Mesenchymal stem cell (in vitro differentiated cells and primary cell): ENCODE data around the gene IGSF9B.
A peak's percentile ranks its signal among the peaks of the same experiment; 100 is the strongest.

Experiments used
- DNase-seq: peaks from one replicate; pipeline ENCODE4 v3.0.0-alpha.2; 2013
- H2AFZ ChIP-seq: one replicate; pipeline ENCODE4 v1.6.1; 2013; ENCODE audit warnings: low read depth, mild to moderate bottlenecking, control low read depth, inconsistent platforms, low read length, moderate library complexity
- H2AK5ac ChIP-seq: 2 replicates; pipeline ENCODE4 v1.6.1; 2013; ENCODE audit warnings: low read length, moderate library complexity, mild to moderate bottlenecking, inconsistent platforms; ENCODE audit not compliant: severe bottlenecking
- H2BK120ac ChIP-seq: one replicate; pipeline ENCODE4 v1.6.1; 2013; ENCODE audit warnings: low read depth, mild to moderate bottlenecking, inconsistent platforms, low read length, moderate library complexity
- H2BK12ac ChIP-seq, 2 experiments: one replicate each; pipeline ENCODE4 v1.6.1; 2013; ENCODE audit warnings: inconsistent platforms in 2 of 2, low read length in 2 of 2, mild to moderate bottlenecking in 2 of 2, moderate library complexity in 2 of 2, control low read depth in 1 of 2
- H2BK15ac ChIP-seq: one replicate; pipeline ENCODE4 v1.6.1; 2013; ENCODE audit warnings: mild to moderate bottlenecking, low read depth, inconsistent platforms; ENCODE audit not compliant: poor library complexity, severe bottlenecking
- H2BK5ac ChIP-seq: 2 replicates; pipeline ENCODE4 v1.6.1; 2013; ENCODE audit warnings: low read depth, mild to moderate bottlenecking, low read length, control low read depth, inconsistent platforms; ENCODE audit not compliant: poor library complexity, severe bottlenecking
- H3K14ac ChIP-seq, 2 experiments: one replicate each; pipeline ENCODE4 v1.6.1; 2013; ENCODE audit warnings: inconsistent platforms in 2 of 2, low read length in 2 of 2, control low read depth in 1 of 2, mild to moderate bottlenecking in 1 of 2, moderate library complexity in 1 of 2
- H3K18ac ChIP-seq, 2 experiments: one replicate each; pipeline ENCODE4 v1.6.1; 2013; ENCODE audit warnings: inconsistent platforms in 2 of 2, low read length in 2 of 2, control low read depth in 1 of 2, low read depth in 1 of 2, mild to moderate bottlenecking in 1 of 2
- H3K23ac ChIP-seq, 2 experiments: one replicate each; pipeline ENCODE4 v1.6.1; 2013; ENCODE audit warnings: inconsistent platforms in 2 of 2, low read length in 2 of 2, mild to moderate bottlenecking in 2 of 2, moderate library complexity in 2 of 2, control low read depth in 1 of 2
- H3K27ac ChIP-seq: 2 replicates; pipeline ENCODE4 v1.5.1; 2013; ENCODE audit warnings: mild to moderate bottlenecking, moderate library complexity, low read length, control low read depth, inconsistent platforms; ENCODE audit not compliant: poor library complexity, severe bottlenecking
- H3K27me3 ChIP-seq, 2 experiments: 2 replicates each; pipeline versions ENCODE4 v1.6.1 to v1.7.0; 2013; ENCODE audit warnings: low read length in 2 of 2, mild to moderate bottlenecking in 2 of 2, moderate library complexity in 2 of 2, control low read depth in 1 of 2, inconsistent platforms in 1 of 2; ENCODE audit not compliant: control insufficient read depth in 1 of 2, insufficient read depth in 1 of 2
- H3K36me3 ChIP-seq, 2 experiments: 2 replicates each; pipeline versions ENCODE4 v1.6.1 to v1.7.0; 2013; ENCODE audit warnings: low read length in 2 of 2, control low read depth in 1 of 2, inconsistent platforms in 1 of 2, low read depth in 1 of 2, mild to moderate bottlenecking in 1 of 2; ENCODE audit not compliant: insufficient read depth in 2 of 2, control insufficient read depth in 1 of 2
- H3K4ac ChIP-seq, 2 experiments: one replicate each; pipeline ENCODE4 v1.6.1; 2013; ENCODE audit warnings: inconsistent platforms in 2 of 2, low read length in 2 of 2, mild to moderate bottlenecking in 2 of 2, moderate library complexity in 2 of 2, control low read depth in 1 of 2, low read depth in 1 of 2
- H3K4me1 ChIP-seq: 2 replicates; pipeline ENCODE4 v1.6.1; 2013; ENCODE audit warnings: low read depth, low read length, control low read depth; ENCODE audit not compliant: control insufficient read depth, insufficient read depth
- H3K4me2 ChIP-seq: 2 replicates; pipeline ENCODE4 v1.6.1; 2013; ENCODE audit warnings: low read length, mild to moderate bottlenecking, inconsistent platforms; ENCODE audit not compliant: poor library complexity, severe bottlenecking
- H3K4me3 ChIP-seq, 2 experiments: 2 replicates each; pipeline versions ENCODE4 v1.5.1 to v1.7.0; 2013; ENCODE audit warnings: low read length in 2 of 2, mild to moderate bottlenecking in 2 of 2, control low read depth in 1 of 2, low read depth in 1 of 2; ENCODE audit not compliant: insufficient read depth in 1 of 2
- H3K79me1 ChIP-seq: replicated peaks from 2 replicates; pipeline ENCODE4 v1.6.1; 2013; ENCODE audit warnings: mild to moderate bottlenecking, control low read depth, low read length, inconsistent platforms; ENCODE audit not compliant: poor library complexity, severe bottlenecking
- H3K9ac ChIP-seq: 2 replicates; pipeline ENCODE4 v1.7.0; 2013; ENCODE audit warnings: mild to moderate bottlenecking, low read length, moderate library complexity
- H3K9me3 ChIP-seq: 2 replicates; pipeline ENCODE4 v1.7.0; 2013; ENCODE audit warnings: mild to moderate bottlenecking, low read length; ENCODE audit not compliant: control insufficient read depth
- H4K8ac ChIP-seq: one replicate; pipeline ENCODE4 v1.6.1; 2013; ENCODE audit warnings: inconsistent platforms, mild to moderate bottlenecking, low read length, moderate library complexity
- H4K91ac ChIP-seq: one replicate; pipeline ENCODE4 v1.6.1; 2013; ENCODE audit warnings: mild to moderate bottlenecking, low read length, inconsistent platforms
- WGBS: methylation state at CpG from one replicate; pipeline ENCODE4 v1.1.7; 2013; ENCODE audit warnings: mixed read lengths; 5-methylcytosine and 5-hydroxymethylcytosine counted together

The IGSF9B gene

DNA sequence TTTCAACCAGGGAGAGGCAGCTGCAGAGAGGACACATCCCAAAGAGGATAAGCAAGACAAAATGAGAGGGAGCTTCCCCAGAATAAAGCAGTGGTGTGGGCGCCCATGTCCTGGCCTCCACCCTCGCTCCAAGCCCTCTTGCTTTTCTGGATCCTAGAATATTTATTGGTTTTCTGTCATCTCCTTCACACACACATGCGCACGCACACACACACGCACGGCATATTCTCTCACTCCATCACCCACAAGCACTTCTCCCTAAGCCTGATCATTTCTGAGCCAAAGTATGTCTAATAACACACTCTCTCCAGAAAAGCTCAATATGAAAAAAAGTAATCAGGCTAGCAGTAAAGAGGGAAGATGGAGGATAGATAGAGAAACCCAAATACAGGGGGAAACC, 7.6 kb downstream of the IGSF9B start:
- no peak overlapping the region for H3K9ac ChIP-seq
- no peak overlapping the region for H4K91ac ChIP-seq
- DNase-seq: no peak
- H3K4me2 ChIP-seq: no peak overlapping the region
- H2BK5ac ChIP-seq: no peak overlapping the region
- H3K18ac ChIP-seq: no peak overlapping the region
- peaks cover 68 to 76% of the 10 kb centered on the region in 2 experiments for H3K27me3 ChIP-seq
- no peaks in the 10 kb centered on the region for H3K79me1 ChIP-seq
- no peak overlapping the region for H3K14ac ChIP-seq
- peaks cover 5% of the 10 kb centered on the region for H3K4me1 ChIP-seq
- H2BK12ac ChIP-seq: no peak overlapping the region
- H2BK15ac ChIP-seq: no peak overlapping the region
- no peak overlapping the region for H2BK120ac ChIP-seq
- no peak overlapping the region for H3K23ac ChIP-seq
- H2AFZ ChIP-seq: no peak overlapping the region
- H3K4ac ChIP-seq: no peak overlapping the region
- WGBS: 90% methylated on average over 6 of the region's 6 CpGs
- no peaks in the 10 kb centered on the region for H3K36me3 ChIP-seq
- H3K4me3 ChIP-seq: no peak overlapping the region
- H4K8ac ChIP-seq: no peak overlapping the region
- no peaks in the 10 kb centered on the region for H3K9me3 ChIP-seq
- no peak overlapping the region for H3K27ac ChIP-seq
- H2AK5ac ChIP-seq: no peak overlapping the region

DNA sequence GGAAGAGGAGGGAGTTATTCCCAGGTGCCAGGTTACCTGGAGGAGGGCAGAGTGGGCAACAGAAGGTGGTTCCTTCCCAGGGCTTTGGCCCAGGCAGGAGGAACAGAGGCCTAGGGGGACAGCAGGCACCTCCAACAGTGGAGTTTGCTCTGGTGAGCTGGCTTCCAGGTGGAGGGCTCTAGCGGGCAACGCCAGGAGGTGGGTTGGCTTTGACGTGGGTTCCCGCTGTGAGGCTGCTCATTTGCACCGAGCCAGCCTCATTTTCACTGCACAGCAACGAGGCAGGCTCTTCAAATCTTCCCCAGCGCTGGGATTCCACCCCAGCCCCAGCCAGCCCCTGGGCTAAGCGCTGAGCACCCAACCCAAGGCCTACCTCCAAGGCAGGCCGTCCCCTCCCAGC, 8.1 kb downstream of the IGSF9B start:
- Histone ChIP-seq H3K18ac (no peak overlapping the region), H3K36me3 (no peaks in the 10 kb centered on the region), H3K4me3 (no peak overlapping the region), H2AK5ac (no peak overlapping the region), H2BK5ac (no peak overlapping the region), H4K8ac (no peak overlapping the region), H3K14ac (no peak overlapping the region), H3K4me1 (peaks cover 5% of the 10 kb centered on the region), H2BK120ac (no peak overlapping the region), H3K4ac (no peak overlapping the region), H3K4me2 (no peak overlapping the region), H2AFZ (no peak overlapping the region), H3K27ac (no peak overlapping the region), H3K23ac (no peak overlapping the region), H2BK15ac (no peak overlapping the region), H2BK12ac (no peak overlapping the region), H3K9me3 (no peaks in the 10 kb centered on the region), H4K91ac (no peak overlapping the region), H3K27me3 (peaks cover 64 to 72% of the 10 kb centered on the region in 2 experiments), H3K79me1 (no peaks in the 10 kb centered on the region), H3K9ac (no peak overlapping the region)
- DNase-seq: no peak
- WGBS: 62% methylated on average over 9 of the region's 9 CpGs

DNA sequence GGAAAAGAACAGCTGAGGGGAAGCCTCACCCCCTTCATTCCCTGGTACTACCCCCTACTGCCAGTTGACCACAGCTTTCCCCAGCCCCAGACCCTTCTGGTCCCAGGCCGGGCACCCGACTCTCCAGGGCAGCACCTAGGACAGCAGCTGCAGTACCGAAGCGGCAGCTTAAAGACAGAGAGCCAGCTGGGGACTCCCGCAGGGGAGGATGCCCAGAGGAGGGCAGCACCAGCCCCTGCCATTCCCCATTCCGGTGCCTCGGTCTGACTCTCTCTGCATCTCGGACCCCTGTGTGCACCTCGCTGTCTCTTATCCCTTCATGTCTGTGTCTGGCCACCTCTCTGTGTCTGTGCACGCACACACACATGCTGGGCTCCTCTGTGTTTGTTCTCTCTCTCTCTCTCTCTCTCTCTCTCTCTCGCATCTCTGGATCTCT, 9.4 kb downstream of the IGSF9B start:
- H2AFZ ChIP-seq: no peak overlapping the region
- H2BK120ac ChIP-seq: no peak overlapping the region
- H3K18ac ChIP-seq: no peak overlapping the region
- H3K9ac ChIP-seq: no peak overlapping the region
- no peak overlapping the region for H3K4ac ChIP-seq
- DNase-seq: peak; percentile 16
- H2BK5ac ChIP-seq: no peak overlapping the region
- no peaks in the 10 kb centered on the region for H3K79me1 ChIP-seq
- no peak overlapping the region for H3K27ac ChIP-seq
- no peak overlapping the region for H3K23ac ChIP-seq
- H4K91ac ChIP-seq: no peak overlapping the region
- peaks cover 4% of the 10 kb centered on the region for H3K4me1 ChIP-seq
- H2BK12ac ChIP-seq: no peak overlapping the region
- no peak overlapping the region for H3K4me3 ChIP-seq
- no peak overlapping the region for H4K8ac ChIP-seq
- no peaks in the 10 kb centered on the region for H3K9me3 ChIP-seq
- H3K4me2 ChIP-seq: no peak overlapping the region
- H3K36me3 ChIP-seq: no peaks in the 10 kb centered on the region
- no peak overlapping the region for H3K14ac ChIP-seq
- no peak overlapping the region for H2BK15ac ChIP-seq
- peaks cover 54 to 58% of the 10 kb centered on the region in 2 experiments for H3K27me3 ChIP-seq
- no peak overlapping the region for H2AK5ac ChIP-seq
- 11% methylated on average over 11 of the region's 11 CpGs for WGBS

DNA sequence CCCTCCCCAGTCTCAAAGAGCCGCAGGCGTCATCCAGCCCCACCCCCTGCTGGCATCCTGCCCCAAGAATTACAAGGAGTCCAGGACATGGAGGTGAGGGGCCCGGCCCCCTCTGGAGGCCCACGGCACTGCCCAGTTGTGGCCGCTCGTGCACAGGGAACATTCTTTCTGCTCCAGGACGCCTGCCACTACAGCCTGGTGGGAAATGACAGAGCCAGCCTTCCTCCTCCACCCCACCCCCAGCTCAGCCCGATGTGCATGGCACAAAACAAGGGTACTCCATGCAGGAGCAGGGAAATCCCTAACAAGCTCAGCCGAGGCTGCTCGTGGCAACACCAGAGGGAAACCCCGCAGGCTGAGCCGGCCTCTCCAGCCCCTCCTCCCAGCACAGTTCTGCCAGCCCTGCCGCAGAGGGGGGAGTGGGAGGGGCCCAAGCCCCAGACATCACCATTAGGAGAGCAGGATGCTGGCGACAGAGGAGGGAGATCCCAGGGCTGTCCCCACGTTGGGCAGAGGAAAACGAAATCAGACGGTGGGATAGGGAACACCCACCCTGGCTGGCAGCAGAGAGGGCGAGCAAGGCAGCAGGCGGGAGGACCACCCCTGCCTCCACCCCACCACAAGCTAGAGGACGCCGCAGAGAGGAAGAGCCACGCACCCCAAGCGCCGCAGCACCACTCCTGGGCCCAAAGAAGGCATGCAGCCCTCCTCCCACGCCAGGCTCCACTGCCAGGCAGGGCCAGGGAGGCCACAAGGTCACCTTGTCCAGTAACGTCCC, 10.0 kb downstream of the IGSF9B start:
- Histone ChIP-seq H2BK5ac (no peak overlapping the region), H2BK120ac (no peak overlapping the region), H3K4me3 (no peak overlapping the region), H2AK5ac (no peak overlapping the region), H3K18ac (no peak overlapping the region), H3K27ac (no peak overlapping the region), H4K91ac (peak overlapping the region; percentile 22), H2BK12ac (no peak overlapping the region), H3K9ac (no peak overlapping the region), H3K4me2 (no peak overlapping the region), H3K4ac (no peak overlapping the region), H2BK15ac (peak overlapping the region; percentile 26), H4K8ac (no peak overlapping the region), H3K79me1 (no peaks in the 10 kb centered on the region), H3K36me3 (no peaks in the 10 kb centered on the region), H3K14ac (no peak overlapping the region), H3K4me1 (peaks cover 2% of the 10 kb centered on the region), H3K9me3 (no peaks in the 10 kb centered on the region), H2AFZ (no peak overlapping the region), H3K23ac (no peak overlapping the region), H3K27me3 (peaks cover 52 to 55% of the 10 kb centered on the region in 2 experiments)
- 44% methylated on average over 23 of the region's 26 CpGs for WGBS
- DNase-seq: no peak
